ENCODE results near the gene C11orf16.

DNA sequence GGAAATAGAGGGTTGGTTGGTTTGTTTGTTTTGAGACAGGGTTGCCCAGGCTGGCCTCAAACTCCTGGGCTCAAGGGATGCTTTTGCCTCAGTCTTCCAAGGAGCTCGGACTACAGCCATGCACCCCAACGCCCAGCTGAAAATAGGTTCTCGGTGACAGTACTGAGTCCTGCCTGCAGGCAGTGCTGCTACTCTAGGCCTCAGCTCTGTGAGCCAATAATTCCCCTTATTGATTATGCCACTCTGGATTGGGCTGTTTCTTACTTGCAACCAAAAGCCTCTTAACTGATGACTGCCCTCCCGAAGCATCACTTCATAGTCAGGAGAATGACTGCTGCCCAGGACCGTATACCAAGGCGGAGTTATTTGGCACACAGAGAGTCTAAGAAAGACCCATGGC lies 1.2 kb upstream of the C11orf16 start:
- no peak for TF ChIP-seq BHLHE40 (IDR thresholded peaks at IDR 0.05; ENCODE audit: borderline replicate concordance)
- TF ChIP-seq SP1 (IDR thresholded peaks at IDR 0.05), result no peak
- no peak for TF ChIP-seq SUZ12 (IDR thresholded peaks at IDR 0.05)
- no peak for TF ChIP-seq ZNF384 (IDR thresholded peaks at IDR 0.05)
- TF ChIP-seq, protein P1, sequence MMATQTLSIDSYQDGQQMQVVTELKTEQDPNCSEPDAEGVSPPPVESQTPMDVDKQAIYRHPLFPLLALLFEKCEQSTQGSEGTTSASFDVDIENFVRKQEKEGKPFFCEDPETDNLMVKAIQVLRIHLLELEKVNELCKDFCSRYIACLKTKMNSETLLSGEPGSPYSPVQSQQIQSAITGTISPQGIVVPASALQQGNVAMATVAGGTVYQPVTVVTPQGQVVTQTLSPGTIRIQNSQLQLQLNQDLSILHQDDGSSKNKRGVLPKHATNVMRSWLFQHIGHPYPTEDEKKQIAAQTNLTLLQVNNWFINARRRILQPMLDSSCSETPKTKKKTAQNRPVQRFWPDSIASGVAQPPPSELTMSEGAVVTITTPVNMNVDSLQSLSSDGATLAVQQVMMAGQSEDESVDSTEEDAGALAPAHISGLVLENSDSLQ (IDR thresholded peaks at IDR 0.05), result no peak
- no peak for TF ChIP-seq CTBP1 (IDR thresholded peaks at IDR 0.05; ENCODE audit: borderline replicate concordance)
- TF ChIP-seq ARNT (IDR thresholded peaks at IDR 0.05), result no peak
- no peak for TF ChIP-seq HDGF (IDR thresholded peaks at IDR 0.05; ENCODE audit: borderline replicate concordance)
- TF ChIP-seq FOXK2 (IDR thresholded peaks at IDR 0.05), result no peak

Data from HEK293T (cell line).